Bronchial epithelial cell (primary cell): ENCODE data around the gene ANO1. TPM values are rescaled to one million over a fixed set of nuclear protein-coding genes. Genes with fewer than 3 reads are reported as not detected.
A peak's percentile ranks its signal among the peaks of the same experiment; 100 is the strongest.

Experiments used
- DNase-seq: peaks from one replicate; pipeline ENCODE4 v3.0.0-alpha.2; 2010; ENCODE audit warnings: low read depth
- FAIRE-seq: peaks from 2 replicates; lab custom pipeline; 2011; peaks lifted over from hg19 to GRCh38; lab: Jason Lieb, UNC
- H3K27me3 ChIP-seq: 2 replicates; pipeline ENCODE4 v1.5.1; 2011; ENCODE audit warnings: low read length; ENCODE audit not compliant: control insufficient read depth, insufficient read depth
- H3K36me3 ChIP-seq: 2 replicates; pipeline ENCODE4 v1.5.1; 2011; ENCODE audit warnings: low read length; ENCODE audit not compliant: control insufficient read depth, insufficient read depth
- H3K4me3 ChIP-seq: 2 replicates; pipeline ENCODE4 v1.5.1; 2011; ENCODE audit warnings: mild to moderate bottlenecking, low read depth, low read length, control low read depth
- total RNA-seq: library from RNA; depleted of rRNA; stranded (reverse); fragments of >200 nt; gene quantifications from 2 replicates; pipeline ENCODE4 v1.2.1, GENCODE V29; 2014
- TF ChIP-seq, protein P1 (sequence below): IDR thresholded peaks from 2 replicates; pipeline ENCODE4 v1.5.1; 2011; ENCODE audit warnings: mild to moderate bottlenecking, moderate library complexity, low read length, control low read depth, inconsistent platforms; ENCODE audit not compliant: insufficient read depth, severe bottlenecking

Gene ANO1
- total RNA-seq, 1 donor from 2014 or later: 1.3 TPM

DNA sequence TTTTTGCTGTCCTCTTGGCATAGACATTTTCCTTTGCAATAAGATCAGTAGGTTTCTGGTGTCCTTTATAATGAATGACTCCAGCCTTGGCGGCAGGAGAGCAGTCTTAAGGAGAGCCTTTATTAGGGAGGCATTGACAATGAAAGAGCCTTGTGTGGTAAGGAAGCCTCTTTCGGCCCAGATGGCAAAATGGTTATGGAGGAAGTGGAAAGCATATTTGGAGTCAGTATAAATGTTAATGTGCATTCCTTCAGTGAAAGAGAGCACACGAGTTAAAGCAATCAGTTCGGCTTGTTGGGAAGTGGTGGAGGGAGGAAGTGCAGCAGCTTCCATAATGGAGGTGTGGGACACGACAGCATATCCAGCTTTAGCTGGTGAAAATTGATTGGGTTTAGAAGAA, 18.1 kb upstream of the ANO1 start:
- Histone ChIP-seq H3K36me3 (no peaks in the 10 kb centered on the region), H3K27me3 (no peaks in the 10 kb centered on the region), H3K4me3 (no peak overlapping the region)
- TF ChIP-seq, protein P1, sequence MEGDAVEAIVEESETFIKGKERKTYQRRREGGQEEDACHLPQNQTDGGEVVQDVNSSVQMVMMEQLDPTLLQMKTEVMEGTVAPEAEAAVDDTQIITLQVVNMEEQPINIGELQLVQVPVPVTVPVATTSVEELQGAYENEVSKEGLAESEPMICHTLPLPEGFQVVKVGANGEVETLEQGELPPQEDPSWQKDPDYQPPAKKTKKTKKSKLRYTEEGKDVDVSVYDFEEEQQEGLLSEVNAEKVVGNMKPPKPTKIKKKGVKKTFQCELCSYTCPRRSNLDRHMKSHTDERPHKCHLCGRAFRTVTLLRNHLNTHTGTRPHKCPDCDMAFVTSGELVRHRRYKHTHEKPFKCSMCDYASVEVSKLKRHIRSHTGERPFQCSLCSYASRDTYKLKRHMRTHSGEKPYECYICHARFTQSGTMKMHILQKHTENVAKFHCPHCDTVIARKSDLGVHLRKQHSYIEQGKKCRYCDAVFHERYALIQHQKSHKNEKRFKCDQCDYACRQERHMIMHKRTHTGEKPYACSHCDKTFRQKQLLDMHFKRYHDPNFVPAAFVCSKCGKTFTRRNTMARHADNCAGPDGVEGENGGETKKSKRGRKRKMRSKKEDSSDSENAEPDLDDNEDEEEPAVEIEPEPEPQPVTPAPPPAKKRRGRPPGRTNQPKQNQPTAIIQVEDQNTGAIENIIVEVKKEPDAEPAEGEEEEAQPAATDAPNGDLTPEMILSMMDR: no peak
- FAIRE-seq (no peak), DNase-seq (no peak)

DNA sequence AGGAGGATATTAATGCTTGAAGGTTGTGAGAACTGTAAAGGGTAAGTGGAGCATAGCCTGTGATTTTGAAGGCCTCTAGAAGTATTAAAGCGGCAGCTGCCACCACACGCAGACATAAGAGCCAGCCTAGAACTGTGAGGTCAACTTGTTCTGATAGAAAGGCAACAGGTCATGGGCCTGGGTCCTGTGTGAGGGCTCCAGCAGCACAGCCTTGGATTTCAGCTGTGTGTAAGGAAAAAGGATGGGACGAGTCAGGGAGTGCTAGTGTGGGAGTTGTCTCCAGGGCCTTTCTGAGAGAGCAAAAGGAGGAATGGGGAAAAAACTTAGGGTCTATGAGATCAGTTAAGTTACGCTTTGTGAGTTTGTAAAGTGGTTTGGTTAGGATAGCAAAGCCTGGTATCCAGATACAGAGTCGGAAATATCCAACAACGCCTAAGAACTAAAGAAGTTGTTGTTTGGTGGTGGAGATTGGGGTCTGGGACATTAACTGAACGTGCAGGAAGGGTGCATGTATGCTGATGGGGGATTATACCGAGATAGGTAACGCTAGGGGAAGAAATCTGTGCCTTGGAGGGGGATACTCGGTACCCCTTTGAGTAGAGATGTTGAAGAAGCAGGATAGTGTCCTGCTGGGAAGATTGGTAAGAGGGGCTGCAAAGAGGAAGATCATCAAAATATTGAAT, 17.4 kb upstream of the ANO1 start:
- H3K36me3 ChIP-seq: no peaks in the 10 kb centered on the region
- no peak overlapping the region for H3K4me3 ChIP-seq
- H3K27me3 ChIP-seq: no peaks in the 10 kb centered on the region
- TF ChIP-seq, protein P1: no peak
- peak; percentile 13 for FAIRE-seq
- DNase-seq: no peak

DNA sequence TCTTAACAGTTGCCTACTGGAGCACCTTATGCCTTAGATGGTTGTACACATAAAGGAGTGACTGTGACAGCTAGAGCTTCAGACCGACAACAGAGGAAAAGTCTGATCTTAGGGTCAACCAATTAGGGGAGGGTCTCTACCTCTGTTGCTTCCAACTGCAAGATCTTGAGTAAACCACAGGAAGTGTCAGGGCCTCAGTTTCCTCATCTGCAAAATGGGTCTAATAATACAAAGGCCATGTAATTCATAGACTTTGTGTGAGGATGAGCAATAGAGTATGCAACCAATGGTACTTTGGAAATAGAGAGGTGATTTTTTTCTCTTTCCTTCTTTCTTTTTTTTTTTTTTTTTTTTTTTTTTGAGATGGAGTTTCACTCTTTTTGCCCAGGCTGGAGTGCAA, 16.4 kb upstream of the ANO1 start:
- no peak for FAIRE-seq
- H3K27me3 ChIP-seq: no peaks in the 10 kb centered on the region
- no peak overlapping the region for H3K4me3 ChIP-seq
- TF ChIP-seq, protein P1: no peak
- DNase-seq: no peak
- no peaks in the 10 kb centered on the region for H3K36me3 ChIP-seq

DNA sequence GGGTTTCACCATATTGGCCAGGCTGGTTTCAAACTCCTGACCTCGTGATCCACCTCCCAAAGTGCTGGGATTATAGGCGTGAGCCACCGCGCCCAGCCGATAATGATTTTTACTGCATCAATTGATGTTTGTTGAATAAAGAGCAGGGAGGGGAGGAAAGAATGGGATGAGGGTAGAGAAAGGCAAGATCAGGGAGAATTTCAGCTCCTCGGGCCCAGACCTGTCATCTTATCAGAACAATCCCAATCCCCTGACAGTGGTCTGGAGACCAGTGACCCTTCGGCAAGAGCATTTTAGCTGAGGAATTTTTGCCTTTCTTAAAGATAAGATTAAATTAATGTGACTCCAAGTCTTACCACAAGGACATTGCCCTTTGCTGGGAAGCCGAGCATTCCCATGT, 15.0 kb upstream of the ANO1 start:
- TF ChIP-seq, protein P1: no peak
- DNase-seq: no peak
- Histone ChIP-seq H3K27me3 (no peaks in the 10 kb centered on the region), H3K36me3 (no peaks in the 10 kb centered on the region), H3K4me3 (no peak overlapping the region)
- FAIRE-seq: no peak

DNA sequence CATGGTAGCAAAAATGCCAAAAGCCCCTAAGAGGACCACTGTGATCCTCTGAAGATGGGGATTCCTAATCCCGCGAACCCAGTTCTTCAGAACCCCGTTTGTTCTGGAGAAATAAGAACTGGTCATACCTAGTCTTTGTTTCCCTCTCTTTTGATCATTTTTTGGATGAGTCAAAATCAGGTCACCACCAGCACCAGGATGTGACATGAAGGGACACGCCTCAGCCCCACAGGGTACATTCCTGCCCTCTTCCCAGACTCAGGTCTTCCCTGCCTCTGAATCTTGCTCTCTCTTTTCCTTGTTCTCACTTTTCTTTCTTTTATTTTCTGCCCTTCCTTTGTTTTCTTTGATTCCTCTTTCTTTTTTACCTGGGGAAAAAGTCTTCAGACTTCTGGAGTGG, 14.6 kb upstream of the ANO1 start:
- TF ChIP-seq, protein P1: no peak
- peak; percentile 85 for DNase-seq

More for the DNA sequence above, 14.6 kb upstream of the ANO1 start:
- Histone ChIP-seq H3K36me3 (no peaks in the 10 kb centered on the region), H3K4me3 (no peak overlapping the region), H3K27me3 (no peaks in the 10 kb centered on the region)
- no peak for FAIRE-seq
